Bronchial epithelial cell (primary cell): ENCODE results near the gene MST1. TPM values are rescaled to one million over a fixed set of nuclear protein-coding genes. Genes with fewer than 3 reads are reported as not detected.

ENCODE experiments used
- DNase-seq: peaks from one replicate; pipeline ENCODE4 v3.0.0-alpha.2; 2010; ENCODE audit warnings: low read depth
- FAIRE-seq: peaks from 2 replicates; lab custom pipeline; 2011; peaks lifted over from hg19 to GRCh38; lab: Jason Lieb, UNC
- H3K27me3 ChIP-seq: 2 replicates; pipeline ENCODE4 v1.5.1; 2011; ENCODE audit warnings: low read length; ENCODE audit not compliant: control insufficient read depth, insufficient read depth
- H3K36me3 ChIP-seq: 2 replicates; pipeline ENCODE4 v1.5.1; 2011; ENCODE audit warnings: low read length; ENCODE audit not compliant: control insufficient read depth, insufficient read depth
- H3K4me3 ChIP-seq: 2 replicates; pipeline ENCODE4 v1.5.1; 2011; ENCODE audit warnings: mild to moderate bottlenecking, low read depth, low read length, control low read depth
- total RNA-seq: library from RNA; depleted of rRNA; stranded (reverse); fragments of >200 nt; gene quantifications from 2 replicates; pipeline ENCODE4 v1.2.1, GENCODE V29; 2014
- TF ChIP-seq, protein P1 (sequence below): IDR thresholded peaks from 2 replicates; pipeline ENCODE4 v1.5.1; 2011; ENCODE audit warnings: mild to moderate bottlenecking, moderate library complexity, low read length, control low read depth, inconsistent platforms; ENCODE audit not compliant: insufficient read depth, severe bottlenecking

Gene MST1
- total RNA-seq, 1 donor from 2014 or later: 4.7 TPM

DNA sequence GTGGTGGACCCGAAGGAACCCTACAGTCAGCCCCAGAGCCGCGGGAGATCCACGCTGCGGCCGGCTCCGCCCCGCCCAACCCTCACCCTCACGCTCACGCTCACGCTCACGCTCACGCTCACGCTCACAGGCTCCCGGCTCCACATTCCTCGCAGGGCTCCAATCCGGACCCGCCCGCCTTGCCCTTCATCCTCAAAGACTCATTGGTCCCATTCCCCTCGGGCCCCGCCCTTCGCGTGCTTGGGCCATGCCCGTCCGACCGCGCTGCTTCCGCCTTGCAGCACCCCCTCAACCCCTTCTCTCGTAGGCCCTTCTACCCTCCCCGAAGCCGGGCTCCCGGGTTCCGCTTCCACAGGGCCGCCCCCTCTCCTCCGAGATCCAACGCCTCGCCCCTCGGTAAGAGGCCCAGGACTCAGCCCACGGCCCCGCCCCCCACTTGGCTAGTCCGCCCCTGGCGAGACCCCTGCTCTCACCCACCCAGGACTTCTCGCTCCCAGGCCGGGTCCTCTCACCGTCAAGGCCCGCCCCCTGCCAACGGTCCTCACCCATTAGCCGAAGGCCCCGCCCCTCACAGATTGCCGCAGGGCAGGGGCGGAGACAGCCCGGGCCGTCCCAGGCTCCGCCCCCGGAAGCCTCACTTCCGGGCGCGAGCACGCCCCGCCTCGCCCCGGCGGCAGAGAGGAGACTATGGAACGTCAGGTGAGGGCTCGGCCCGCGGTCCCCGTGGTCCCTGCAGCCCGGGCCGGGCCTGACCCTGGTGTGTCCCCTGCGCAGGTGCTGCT lies 15.4 kb downstream of the MST1 start, which contains the start of gene APEH:
Gene APEH, plus strand, starts transcription at position 637 of the 782 bp plus-strand sequence. Its CDS starts 51 bp downstream, at position 688.
- no peak for FAIRE-seq
- Histone ChIP-seq H3K27me3 (no peaks in the 10 kb centered on the region), H3K4me3 (peak within 1 kb of the TSS; percentile 85), H3K36me3 (peaks cover 24% of the 10 kb centered on the region)
- TF ChIP-seq, protein P1, sequence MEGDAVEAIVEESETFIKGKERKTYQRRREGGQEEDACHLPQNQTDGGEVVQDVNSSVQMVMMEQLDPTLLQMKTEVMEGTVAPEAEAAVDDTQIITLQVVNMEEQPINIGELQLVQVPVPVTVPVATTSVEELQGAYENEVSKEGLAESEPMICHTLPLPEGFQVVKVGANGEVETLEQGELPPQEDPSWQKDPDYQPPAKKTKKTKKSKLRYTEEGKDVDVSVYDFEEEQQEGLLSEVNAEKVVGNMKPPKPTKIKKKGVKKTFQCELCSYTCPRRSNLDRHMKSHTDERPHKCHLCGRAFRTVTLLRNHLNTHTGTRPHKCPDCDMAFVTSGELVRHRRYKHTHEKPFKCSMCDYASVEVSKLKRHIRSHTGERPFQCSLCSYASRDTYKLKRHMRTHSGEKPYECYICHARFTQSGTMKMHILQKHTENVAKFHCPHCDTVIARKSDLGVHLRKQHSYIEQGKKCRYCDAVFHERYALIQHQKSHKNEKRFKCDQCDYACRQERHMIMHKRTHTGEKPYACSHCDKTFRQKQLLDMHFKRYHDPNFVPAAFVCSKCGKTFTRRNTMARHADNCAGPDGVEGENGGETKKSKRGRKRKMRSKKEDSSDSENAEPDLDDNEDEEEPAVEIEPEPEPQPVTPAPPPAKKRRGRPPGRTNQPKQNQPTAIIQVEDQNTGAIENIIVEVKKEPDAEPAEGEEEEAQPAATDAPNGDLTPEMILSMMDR: no peak
- peak; percentile 92 for DNase-seq

DNA sequence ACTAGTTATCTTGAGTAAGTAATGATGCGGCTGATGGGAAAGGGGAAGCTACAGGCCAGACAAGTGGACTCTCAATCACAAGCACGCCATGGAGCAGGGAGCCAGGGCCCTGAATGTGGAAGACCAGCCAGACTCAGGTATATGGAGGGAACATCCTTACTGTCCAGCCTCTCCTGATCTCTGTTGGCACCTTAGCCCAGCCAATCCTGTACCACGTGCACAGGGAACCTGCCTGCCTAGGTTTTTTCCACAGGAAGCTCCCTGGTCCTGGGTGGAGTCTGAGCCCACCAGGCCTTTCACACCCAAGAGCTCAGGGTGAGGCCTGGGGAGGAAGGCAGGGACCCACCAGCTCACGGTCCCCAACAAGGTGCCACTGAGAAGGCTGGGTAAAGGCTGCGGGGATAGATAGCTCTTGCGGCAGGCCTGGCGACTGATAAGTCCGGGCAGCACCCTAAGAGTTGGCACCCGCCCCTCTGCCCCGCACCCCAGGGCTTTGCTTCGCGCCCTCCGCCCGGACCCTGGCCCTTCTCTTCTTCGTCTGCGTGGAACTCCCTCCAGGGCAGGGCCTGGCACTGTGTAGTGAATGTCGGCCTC lies 16.1 kb downstream of the MST1 start:
- Histone ChIP-seq H3K36me3 (peaks cover 20% of the 10 kb centered on the region), H3K27me3 (no peaks in the 10 kb centered on the region), H3K4me3 (peak overlapping the region; percentile 85)
- TF ChIP-seq, protein P1: no peak
- FAIRE-seq (no peak), DNase-seq (peak; percentile 27)

GRCh38 chr3:49671291-49672288 lies 17.7 kb downstream of the MST1 start:
- Histone ChIP-seq H3K27me3 (no peaks in the 10 kb centered on the region), H3K36me3 (peaks cover 8% of the 10 kb centered on the region), H3K4me3 (no peak overlapping the region)
- TF ChIP-seq, protein P1: peak; percentile 95
- FAIRE-seq (no peak), DNase-seq (peak; percentile 68)

DNA sequence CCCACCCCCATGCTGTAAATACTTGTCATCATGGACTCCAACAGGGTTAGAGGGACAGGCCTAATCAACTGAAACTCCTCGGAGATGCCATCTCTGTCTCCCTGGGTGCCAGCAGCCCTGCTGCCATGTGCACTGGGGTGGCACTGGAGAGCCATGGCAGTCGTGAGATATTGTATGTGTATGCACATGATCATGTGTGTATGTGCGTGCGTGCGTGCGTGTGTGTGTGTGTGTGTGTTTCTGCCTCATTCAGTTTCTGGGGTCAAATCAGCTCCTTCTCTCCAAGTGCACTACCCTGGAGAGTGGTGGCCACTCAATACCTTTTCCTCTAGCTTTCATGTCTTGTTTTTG lies 18.4 kb downstream of the MST1 start:
- DNase-seq (no peak), FAIRE-seq (peak; percentile 66)
- peaks cover 4% of the 10 kb centered on the region for H3K36me3 ChIP-seq
- H3K4me3 ChIP-seq: no peak overlapping the region
- H3K27me3 ChIP-seq: no peaks in the 10 kb centered on the region
- TF ChIP-seq, protein P1: no peak

- no peak overlapping the region for H3K4me3 ChIP-seq
- DNase-seq (no peak), FAIRE-seq (no peak)
- TF ChIP-seq, protein P1: no peak
- H3K36me3 ChIP-seq: no peaks in the 10 kb centered on the region
- H3K27me3 ChIP-seq: no peaks in the 10 kb centered on the region
Measured at GRCh38 chr3:49669352-49669751, 19.9 kb downstream of the MST1 start.
